HCT116 (cell line): ENCODE results near the gene ACOD1.

Experiments used
- CEBPB ChIP-seq: IDR thresholded peaks from 2 replicates; pipeline ENCODE4 v1.6.1; 2012; ENCODE audit warnings: low read depth
- CTCF ChIP-seq, 3 experiments: fragments of 200-600 bp in 1 of 3; sonication (generic) in 1 of 3; IDR thresholded peaks in 2 of 3; conservative IDR thresholded peaks in 1 of 3; 2 replicates each; pipeline ENCODE4 v1.5.1; 2012 to 2017; ENCODE audit warnings: low read depth in 2 of 3, low read length in 2 of 3, antibody characterized with exemption in 1 of 3, borderline replicate concordance in 1 of 3, control low read depth in 1 of 3, mild to moderate bottlenecking in 1 of 3, mixed read lengths in 1 of 3, mixed run types in 1 of 3, moderate library complexity in 1 of 3; ENCODE audit not compliant: insufficient read depth in 1 of 3
- EGR1 ChIP-seq: IDR thresholded peaks from 2 replicates; pipeline ENCODE4 v1.6.1; 2012; ENCODE audit warnings: low read depth
- EZH2 ChIP-seq: fragments of 200-600 bp; sonication (generic); IDR thresholded peaks from 2 replicates; pipeline ENCODE4 v1.6.1; 2017; ENCODE audit warnings: antibody characterized with exemption, mixed run types
- EZH2phosphoT487 ChIP-seq: fragments of 200-600 bp; IDR thresholded peaks from 2 replicates; pipeline ENCODE4 v1.6.1; 2018; ENCODE audit warnings: antibody characterized with exemption, borderline replicate concordance
- MAX ChIP-seq: IDR thresholded peaks from 2 replicates; pipeline ENCODE4 v1.6.1; 2012
- POLR2A ChIP-seq: IDR thresholded peaks from 2 replicates; pipeline ENCODE4 v1.7.0; 2011; ENCODE audit warnings: borderline replicate concordance; ENCODE audit not compliant: insufficient read depth, insufficient read length; ENCODE audit errors: extremely low read depth
- POLR2AphosphoS5 ChIP-seq: IDR thresholded peaks from 2 replicates; pipeline ENCODE4 v1.6.1; 2011; ENCODE audit warnings: mild to moderate bottlenecking, low read depth, low read length, moderate library complexity
- TCF7L2 ChIP-seq: IDR thresholded peaks from 2 replicates; pipeline ENCODE4 v1.7.0; 2011; ENCODE audit warnings: borderline replicate concordance, inconsistent platforms; ENCODE audit not compliant: insufficient read depth, insufficient read length; ENCODE audit errors: extremely low read depth
- YY1 ChIP-seq: IDR thresholded peaks from 2 replicates; pipeline ENCODE4 v1.6.1; 2011; ENCODE audit warnings: low read length, low read depth, moderate library complexity, mild to moderate bottlenecking; ENCODE audit not compliant: insufficient replicate concordance; ENCODE audit errors: extremely low read depth
- ZBTB33 ChIP-seq: IDR thresholded peaks from 2 replicates; pipeline ENCODE4 v1.6.1; 2011; ENCODE audit warnings: mild to moderate bottlenecking, low read length, moderate library complexity; ENCODE audit not compliant: insufficient replicate concordance; ENCODE audit errors: extremely low read depth

GRCh38 chr13:76917095-76917494, 31.2 kb upstream of the ACOD1 start:
- TF ChIP-seq EZH2, result no peak
- TF ChIP-seq CTCF (IDR thresholded peaks at IDR 0.05 in 2 of 3, conservative IDR thresholded peaks at IDR 0.05 in 1 of 3; ENCODE audit: borderline replicate concordance in 1 of 3, insufficient read depth in 1 of 3, low read depth in 2 of 3, low read length in 2 of 3), result no peak
- no peak for TF ChIP-seq POLR2A
- TF ChIP-seq EGR1, result no peak
- no peak for TF ChIP-seq CEBPB
- no peak for TF ChIP-seq YY1
- no peak for TF ChIP-seq EZH2phosphoT487
- no peak for TF ChIP-seq MAX
- TF ChIP-seq POLR2AphosphoS5, result no peak
- TF ChIP-seq ZBTB33, result no peak
- TF ChIP-seq TCF7L2, result no peak
